GM21786 (cell line): ENCODE data around the gene ZP1.

Experiments
- ATAC-seq: cut with Tn5 transposase; IDR thresholded peaks from one replicate; pipeline ENCODE4 v1.9.1; 2021; ENCODE audit not compliant: unreplicated experiment

ZP1 gene

GRCh38 chr11:60842668-60843600 is 24.4 kb upstream of the ZP1 start:
- ATAC-seq = no peak

DNA sequence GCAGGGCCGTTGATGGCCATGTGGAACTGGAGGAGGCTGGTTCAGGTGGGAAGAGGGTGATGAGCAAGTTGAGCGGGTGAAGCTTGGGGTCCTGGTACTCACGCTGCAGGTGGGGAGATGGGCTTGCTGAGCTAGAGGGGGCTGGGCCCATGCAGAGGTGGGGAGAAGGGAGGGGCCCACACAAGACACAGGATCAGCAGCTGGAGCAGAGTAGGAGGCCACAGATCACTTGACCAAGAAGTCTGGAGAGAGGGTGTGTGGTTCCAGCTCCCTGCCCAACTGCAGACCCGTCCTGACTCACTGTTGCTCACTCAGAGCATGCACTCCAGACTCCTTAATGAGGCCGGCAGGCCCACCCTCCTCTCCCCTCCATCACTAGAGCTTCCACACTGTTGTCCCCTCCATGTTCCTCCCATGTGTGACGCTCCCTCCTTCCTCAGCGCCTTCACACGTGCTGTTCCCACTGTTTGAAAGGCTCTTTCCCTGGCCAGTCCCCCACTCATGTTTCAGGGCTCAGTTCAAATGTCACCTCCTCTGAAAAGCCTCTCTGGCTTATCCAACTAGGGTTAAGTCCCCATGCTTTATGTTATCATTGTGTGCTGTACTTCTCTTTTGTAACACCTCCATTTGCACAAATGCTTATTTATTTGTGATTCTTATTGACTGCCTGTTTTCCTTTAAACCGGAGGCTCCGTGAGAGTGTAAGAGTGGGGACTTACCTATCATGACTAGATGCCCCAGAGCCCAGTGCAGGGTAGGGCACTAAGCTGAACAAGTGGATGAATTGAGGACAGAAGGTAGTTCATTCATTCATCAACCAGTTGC is 23.1 kb upstream of the ZP1 start:
- ATAC-seq = no peak

DNA sequence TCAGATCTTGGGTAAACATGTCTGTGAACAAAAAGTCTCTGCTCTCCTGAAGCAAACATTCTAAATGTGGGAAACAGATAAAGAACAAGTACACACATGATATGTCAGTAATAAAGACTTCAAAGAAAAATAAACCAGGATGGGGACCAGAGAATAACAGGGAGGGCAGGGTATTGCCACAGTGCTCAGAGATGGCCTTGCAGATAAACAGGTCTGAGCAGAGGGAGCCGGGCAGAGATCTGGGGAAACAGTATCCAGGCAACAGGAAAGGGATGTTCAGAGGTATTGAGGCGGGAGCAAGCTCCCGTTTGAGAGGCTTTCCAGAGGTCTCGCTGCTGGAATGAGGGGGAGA is 22.5 kb upstream of the ZP1 start:
- no peak for ATAC-seq

DNA sequence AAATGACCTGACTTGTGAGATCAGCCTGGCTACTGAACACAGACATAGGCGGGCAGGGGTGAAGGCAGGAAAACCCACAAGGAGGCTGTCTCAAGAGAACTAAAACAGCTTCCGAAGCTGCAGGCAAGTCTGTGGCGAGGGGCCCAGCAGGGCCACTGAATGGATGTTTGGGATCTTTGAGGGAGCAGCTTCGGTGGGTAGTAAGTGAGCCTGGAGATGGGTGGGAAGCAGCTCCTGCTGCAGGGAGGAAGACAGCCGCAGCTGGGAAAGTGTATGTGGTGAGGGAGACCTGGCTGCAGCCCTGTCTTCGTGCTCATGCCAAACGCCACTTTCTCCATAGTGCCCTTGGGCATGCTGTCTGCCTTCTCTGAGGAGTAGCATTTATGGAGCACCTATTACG is 22.0 kb upstream of the ZP1 start:
- no peak for ATAC-seq

GRCh38 chr11:60847281-60847680 is 20.1 kb upstream of the ZP1 start:
- ATAC-seq = no peak

GRCh38 chr11:60847896-60848295 is 19.4 kb upstream of the ZP1 start:
- ATAC-seq = no peak

DNA sequence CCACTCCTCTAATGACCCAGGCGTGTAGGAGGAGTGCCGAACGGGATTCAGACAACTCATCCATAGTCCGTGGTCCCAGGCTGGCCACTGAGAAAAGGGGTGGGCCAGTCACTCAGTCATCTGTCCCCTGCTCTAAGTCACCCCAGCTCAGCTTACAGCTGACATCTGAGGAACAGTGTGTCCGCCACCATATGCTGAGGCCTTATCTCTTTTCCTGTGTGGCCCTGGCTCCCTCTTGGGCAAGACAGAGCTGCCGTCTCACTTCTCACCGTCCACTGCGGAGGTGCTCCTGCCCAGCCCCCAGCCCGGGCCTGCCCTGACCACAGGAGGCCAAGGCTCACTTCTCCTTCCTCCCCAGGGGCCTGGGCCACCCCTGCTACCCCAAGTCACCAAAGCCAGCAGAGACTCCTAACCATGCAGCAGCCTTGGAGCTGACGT is 18.6 kb upstream of the ZP1 start:
- ATAC-seq = no peak

DNA sequence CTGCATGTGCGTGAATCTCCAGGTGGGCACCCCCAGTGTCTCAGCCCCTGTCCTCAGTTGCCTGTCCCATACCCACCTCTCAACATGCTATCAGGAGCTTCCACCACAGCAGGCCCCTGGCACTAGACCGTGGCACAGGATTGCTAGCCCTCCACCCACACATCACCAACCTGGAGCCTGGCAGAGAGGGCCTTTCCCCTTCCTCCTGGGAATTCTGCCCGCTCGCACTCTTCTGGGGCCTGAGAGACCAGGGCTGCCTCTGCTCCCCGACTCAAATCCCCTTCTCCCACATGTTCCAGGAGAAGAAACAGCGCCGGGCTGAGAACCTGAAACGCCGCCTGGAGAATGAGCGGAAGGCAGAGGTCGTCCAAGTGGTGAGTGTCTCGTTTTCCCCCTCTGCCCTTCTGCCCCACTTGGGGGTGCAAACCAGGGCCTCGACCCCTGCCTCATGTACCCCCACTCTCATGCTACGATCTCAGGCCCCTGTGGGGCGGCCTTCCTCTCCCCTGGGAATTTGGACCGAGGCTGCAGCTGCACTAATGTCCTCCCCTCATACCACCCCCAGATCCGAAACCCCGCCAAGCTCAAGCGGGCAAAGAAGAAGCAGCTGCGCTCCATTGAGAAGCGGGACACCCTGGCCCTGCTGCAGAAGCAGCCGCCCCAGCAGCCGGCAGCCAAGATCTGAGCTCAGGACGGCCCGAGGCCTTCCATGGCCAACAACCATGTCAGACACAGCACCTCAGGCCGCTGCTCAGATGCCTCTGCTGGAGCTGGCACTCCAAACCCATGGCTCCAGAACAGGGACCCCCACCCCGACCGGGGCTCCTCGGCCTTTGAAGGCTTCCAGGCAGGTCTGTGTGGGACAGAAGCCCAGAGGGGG is 17.5 kb upstream of the ZP1 start:
- no peak for ATAC-seq

- no peak for ATAC-seq
Observed at GRCh38 chr11:60851327-60852104, 15.8 kb upstream of the ZP1 start.

DNA sequence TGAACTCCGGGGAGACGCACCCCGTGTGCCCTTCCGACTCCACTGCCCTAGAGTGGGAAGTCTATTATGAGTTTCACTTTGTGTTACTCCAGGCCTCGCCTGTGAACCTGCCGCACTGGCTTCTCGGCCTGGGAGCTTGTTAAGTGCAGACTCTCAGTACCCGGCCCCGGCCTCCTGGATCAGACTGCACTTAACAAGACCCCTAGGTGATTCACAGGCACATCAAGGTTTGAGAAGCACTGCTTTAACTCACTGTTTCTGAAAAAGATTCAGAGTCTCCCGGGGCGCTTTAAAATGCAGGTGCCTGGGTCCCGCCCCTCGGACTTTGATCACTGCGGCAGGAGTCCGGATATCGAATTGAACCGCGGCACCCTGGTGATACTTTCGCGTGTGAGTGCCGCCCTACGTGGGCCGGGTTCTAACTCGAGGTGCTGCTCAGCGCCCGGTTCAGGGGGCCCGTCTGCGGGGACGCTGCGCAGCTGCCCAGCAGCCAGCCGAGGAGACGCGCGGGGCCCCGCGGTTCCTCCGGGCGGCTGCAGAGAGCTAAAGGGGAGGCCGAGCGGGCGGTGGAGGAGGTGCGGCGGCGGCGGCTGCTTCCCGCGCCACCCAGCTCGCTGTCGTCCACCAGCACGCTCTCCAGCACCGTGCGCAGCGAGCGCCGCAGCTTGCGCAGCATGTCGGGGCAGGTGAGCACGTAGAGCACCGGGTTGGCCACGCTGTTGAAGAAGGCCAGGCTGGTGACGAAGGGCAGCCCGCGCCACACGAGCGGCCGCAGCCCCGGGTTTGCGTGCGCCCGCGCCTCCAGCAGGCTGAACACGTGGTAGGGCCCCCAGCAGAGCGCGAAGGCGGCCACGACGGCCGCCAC is 15.0 kb upstream of the ZP1 start:
- ATAC-seq = no peak

DNA sequence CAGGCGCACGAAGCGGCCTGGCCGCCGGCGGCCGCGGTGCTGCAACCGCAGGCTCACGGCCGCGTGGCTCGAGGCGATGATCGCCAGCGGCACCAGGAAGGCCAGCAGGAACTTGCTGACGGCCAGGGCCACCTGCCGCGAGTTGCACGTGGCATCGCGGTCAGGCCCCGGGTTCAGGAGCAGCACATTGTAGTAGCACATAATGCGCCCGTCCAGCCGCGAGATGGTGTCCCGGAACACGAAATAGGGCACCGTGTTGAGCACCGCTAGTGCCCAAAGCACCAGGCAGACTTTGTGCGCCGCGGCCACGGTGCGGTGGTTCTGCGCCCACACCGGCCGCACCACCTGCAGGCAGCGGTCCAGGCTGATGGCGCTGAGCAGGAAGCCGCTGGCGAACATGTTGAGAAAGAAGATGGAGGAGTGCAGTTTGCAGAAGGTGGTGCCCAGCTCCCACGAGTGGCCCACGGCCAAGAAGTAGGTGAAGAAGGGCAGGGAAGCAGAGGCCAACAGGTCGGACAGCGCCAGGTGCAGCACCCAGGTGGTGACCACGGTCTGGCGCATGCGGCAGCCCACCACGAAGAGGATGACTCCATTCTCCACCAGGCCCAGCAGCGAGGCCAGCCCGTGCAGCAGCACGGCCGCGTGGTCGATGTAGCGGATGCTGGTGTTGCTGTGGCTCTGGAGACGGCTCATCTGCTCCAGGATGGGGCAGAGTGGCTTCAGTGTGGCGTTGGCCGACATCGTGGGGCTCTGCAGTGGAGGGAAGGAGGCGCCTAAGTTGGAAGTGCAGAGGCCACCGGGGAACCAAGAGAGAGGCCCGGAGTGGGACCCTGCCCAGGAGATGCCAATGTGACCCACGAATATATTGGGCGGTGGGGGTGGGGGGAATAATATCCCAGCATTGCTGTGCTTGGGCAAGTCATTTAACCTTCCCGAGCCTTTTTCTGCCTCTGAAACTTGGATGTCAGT is 14.1 kb upstream of the ZP1 start:
- no peak for ATAC-seq

- ATAC-seq = no peak
Observed at GRCh38 chr11:60854140-60854846, 13.0 kb upstream of the ZP1 start.

- ATAC-seq = no peak
Observed at GRCh38 chr11:60854847-60855725, 12.3 kb upstream of the ZP1 start.

GRCh38 chr11:60855726-60856633 is 11.4 kb upstream of the ZP1 start, which contains the start of gene PTGDR2:
Gene PTGDR2, minus strand, starts transcription at chr11:60855950. Its CDS starts 2,228 bp downstream, at chr11:60853722.
- ATAC-seq = no peak
